Testis (tissue), 2 donors: ENCODE measurements around the gene LMBR1L.
A peak's percentile ranks its signal among the peaks of the same experiment; 100 is the strongest.

ENCODE experiments used
- CTCF ChIP-seq, 3 experiments: fragments of 450-650 bp in 2 of 3; fragments of 200-600 bp in 1 of 3; sonication (generic) in 1 of 3; IDR thresholded peaks; one replicate each; pipeline ENCODE4 v1.5.1; 2016 to 2019; ENCODE audit warnings: antibody characterized with exemption in 3 of 3, mild to moderate bottlenecking in 2 of 3, moderate library complexity in 1 of 3
- POLR2A ChIP-seq: fragments of 450-650 bp; IDR thresholded peaks from one replicate; pipeline ENCODE4 v1.6.1; 2017; ENCODE audit warnings: antibody characterized with exemption, mild to moderate bottlenecking, moderate library complexity

GRCh38 chr12:49092086-49092815 is 18.4 kb downstream of the LMBR1L start:
- TF ChIP-seq CTCF (IDR thresholded peaks at IDR 0.05) (peak; percentile 25 to 47 (median 29)), POLR2A (no peak)
